MV-4-11 (cell line): Measurements from ENCODE around the gene KLHDC3.

ENCODE experiments used
- DNase-seq: peaks from one replicate; lab custom pipeline; 2025; lab: John Stamatoyannopoulos, UW

The KLHDC3 gene

GRCh38 chr6:43013843-43014433 is at the start of gene KLHDC3, which contains the start of gene MEA1:
Gene KLHDC3, plus strand, starts transcription at chr6:43014249. Its CDS starts 2,944 bp downstream, at chr6:43017193.
Gene MEA1, minus strand, starts transcription at chr6:43013946. Its CDS starts 133 bp downstream, at chr6:43013813.
- peak; percentile 100 for DNase-seq

DNA sequence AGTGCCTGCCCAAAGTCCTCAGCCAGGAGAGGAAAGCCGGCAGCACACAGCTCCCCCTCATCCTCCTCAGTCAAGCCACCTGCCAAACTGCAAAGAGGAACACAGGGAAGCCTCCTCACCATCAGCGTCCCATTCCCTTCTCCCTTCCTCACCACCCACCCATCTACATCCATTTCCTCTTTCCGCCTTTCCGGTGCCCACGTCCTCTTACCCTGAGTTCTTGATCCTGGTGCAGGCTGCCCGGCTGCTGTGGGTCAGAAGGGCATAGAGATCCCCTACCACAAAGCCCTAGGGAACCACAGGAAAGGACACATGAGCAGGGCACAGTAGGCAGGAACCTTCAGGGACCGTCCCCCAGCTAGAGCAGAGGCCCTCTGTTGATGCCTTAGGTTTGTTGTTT is 47.5 kb upstream of the KLHDC3 start:
- DNase-seq, result no peak

DNA sequence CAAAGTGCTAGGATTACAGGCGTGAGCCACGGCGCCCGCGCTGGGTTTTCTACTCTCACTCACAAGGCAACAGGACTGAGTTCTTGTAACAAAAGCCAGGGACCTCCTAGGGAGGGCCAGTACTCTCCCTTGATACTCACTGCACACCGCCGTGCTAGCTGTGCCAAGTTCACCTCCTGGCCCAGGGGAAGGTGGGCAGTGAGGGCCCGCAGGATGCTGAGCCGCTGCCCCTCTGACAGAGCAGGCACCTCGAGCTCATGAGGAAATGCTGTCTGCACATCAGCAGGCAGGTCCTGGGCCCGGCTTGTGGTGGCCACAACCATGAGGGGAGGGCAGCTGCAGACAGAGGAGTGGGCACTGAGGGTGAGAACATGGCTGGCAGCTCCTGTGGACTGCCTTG is 46.8 kb upstream of the KLHDC3 start:
- DNase-seq, result no peak

GRCh38 chr6:42968126-42968701 is 45.8 kb upstream of the KLHDC3 start:
- no peak for DNase-seq

- DNase-seq, result no peak
These were observed 45.3 kb upstream of the KLHDC3 start for GRCh38 chr6:42968783-42969182.

DNA sequence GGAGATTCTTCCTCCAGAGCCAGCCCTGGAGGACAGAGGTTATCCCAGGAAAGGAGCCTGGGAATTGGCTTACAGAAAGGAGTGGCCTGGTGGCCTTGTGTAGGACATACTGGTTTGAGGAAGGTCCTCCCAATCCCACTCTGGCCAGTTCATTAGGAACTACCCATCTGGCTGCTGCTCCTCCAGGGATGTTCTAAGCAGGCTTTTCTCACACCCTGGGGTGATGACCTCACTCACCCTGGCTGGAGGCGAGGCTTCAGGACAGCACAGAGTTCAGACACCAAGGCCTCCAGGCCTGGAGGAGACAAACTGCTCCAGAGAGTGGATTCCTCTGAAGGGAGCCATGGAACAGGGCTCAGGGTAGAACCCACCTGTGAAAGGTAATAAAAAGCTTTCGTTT is 44.6 kb upstream of the KLHDC3 start:
- no peak for DNase-seq

- DNase-seq, result no peak
These were observed 44.1 kb upstream of the KLHDC3 start for GRCh38 chr6:42969934-42970333.

- no peak for DNase-seq
These were observed 43.0 kb upstream of the KLHDC3 start for GRCh38 chr6:42970871-42971612.

- no peak for DNase-seq
These were observed 42.2 kb upstream of the KLHDC3 start for GRCh38 chr6:42971746-42972327.

DNA sequence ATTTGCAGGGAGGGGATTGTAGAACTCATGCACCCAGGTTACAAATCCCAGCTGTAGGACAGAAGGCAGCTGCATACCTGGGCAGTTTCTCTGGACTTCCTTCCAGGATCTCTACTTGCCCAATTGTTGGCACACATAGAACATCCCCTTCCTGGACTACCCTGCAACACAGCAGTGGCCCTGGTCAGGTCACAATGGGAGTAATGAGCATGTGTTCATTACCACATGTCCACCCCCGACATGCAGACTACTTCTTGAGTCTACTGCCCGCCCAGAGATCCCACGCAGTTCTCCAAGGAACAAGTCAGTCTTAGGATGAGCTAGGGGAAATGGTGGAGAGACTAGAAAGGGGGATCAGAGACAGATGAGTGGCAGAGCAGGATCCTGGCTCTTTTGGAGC is 40.1 kb upstream of the KLHDC3 start:
- no peak for DNase-seq

GRCh38 chr6:42974919-42975505 is 39.0 kb upstream of the KLHDC3 start:
- DNase-seq, result no peak

- no peak for DNase-seq
These were observed 35.6 kb upstream of the KLHDC3 start for GRCh38 chr6:42978487-42978838.

DNA sequence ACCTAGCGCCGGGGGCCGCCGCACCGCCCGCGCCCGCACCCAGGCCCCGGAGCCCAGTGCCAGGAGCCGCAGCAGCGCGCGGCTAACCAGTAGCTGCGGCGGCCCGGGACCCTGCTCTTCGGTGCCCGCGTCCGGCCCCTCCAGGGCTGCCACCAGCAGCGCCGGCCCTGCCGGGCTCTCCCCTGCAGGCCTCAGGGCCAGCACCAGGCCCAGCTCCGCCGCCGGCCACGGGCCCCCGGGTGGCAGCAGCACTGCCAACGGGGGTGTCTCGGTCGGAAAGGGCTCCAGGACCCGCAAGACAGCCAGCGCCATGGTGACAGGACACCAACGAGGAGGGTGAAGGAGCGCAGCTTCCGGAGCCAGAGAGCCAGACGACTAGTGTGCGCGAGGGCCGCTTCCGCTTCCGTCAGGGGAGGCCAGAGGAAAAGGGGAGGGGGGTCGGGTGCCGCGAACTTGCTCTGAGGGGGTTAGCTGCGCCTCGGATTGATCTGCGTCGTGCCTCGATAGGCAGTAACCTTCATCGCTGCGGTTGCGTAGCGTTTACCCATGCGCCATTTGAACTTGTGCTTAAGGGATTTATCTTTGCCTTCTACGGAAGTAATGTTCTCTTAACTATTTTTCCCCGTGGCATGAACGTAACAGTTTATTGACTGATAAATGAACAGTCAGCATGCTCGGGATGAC is 35.1 kb upstream of the KLHDC3 start, which contains the start of gene PEX6:
Gene PEX6, minus strand, starts transcription at position 343 of the 684 bp plus-strand sequence. Its CDS starts 31 bp downstream, at position 312.
- DNase-seq, result peak; percentile 93

DNA sequence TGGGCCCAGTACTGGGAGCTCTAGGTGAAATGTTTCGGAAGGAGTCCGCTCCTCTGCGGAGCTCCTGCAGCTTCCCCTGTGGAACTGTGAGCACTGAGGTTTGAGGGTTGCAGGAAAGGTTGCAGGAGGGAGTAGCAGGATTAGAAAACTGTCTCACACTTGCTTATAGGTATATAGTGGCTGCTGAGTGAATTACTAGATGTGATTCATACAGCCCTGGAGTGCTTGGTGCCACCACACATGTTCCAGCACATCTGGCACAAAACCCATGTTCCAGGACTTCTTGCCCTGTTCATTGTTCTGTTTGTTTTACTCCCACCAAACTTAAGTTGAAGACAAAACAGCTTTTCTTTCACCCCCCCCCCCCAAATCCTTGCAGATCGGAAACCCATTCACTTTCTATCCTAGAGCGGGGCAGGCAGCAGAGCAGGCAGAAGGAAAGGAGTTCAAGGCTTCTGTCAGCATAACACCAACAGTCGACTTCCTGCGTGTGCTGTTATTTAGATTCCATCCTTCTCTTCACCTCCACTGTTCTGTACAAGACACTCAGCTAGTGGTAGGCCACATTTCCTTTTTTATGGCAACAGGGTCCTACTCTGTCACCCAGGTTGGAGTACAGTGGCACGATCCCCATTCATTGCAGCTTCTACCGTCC is 34.4 kb upstream of the KLHDC3 start:
- DNase-seq, result peak; percentile 54

GRCh38 chr6:42981836-42982235 is 32.2 kb upstream of the KLHDC3 start:
- DNase-seq, result no peak

GRCh38 chr6:42984001-42984923 is 29.8 kb upstream of the KLHDC3 start, which contains the start of gene PPP2R5D:
Gene PPP2R5D, plus strand, starts transcription at chr6:42984570. Its CDS starts 108 bp downstream, at chr6:42984678.
- peak; percentile 99 for DNase-seq

- DNase-seq, result no peak
These were observed 29.0 kb upstream of the KLHDC3 start for GRCh38 chr6:42984924-42985475.

DNA sequence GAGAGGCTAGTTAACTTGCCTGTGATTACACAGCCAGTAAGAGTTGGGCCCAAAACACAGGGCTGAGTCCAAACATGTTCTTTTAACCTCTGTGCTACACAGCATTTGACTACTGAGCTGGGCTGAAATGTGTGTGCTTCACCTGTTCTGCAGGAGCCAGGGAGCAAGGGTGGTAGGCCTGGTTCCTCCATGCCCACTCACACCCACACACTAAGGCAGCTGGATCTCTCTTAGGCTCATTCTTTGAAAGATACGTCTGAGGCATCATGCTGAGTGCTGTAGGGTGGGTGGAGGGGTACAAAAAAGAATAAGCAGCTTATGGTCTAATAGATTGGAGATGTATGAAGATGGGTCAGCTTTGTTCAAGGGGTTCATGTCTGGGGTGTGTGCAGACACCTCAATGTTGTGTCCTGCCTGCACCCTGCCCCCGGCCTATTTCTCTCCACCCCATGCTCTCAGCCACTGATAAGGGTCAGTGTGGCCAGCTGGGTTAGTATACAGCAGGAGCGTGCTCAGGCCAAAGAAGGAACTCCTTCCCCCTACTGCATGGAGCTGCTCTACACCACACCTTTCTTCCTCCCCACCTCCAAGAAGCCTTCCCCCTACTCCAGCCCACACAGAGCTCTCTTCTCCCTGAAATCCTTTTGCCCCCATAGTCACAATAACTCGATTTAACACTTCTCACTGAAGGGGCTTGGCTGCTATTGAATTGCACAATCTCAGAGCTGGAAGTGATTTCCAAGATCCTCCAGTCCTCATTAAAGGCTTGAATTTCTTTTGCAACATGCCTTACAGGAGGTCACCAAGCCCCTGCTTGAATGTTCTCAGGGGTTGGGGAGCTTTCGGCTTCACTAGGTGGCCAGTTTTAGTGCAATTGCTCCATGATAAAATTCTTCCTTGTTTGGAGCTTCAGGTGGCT is 26.3 kb upstream of the KLHDC3 start:
- no peak for DNase-seq
